HG03097 (cell line): Measurements from ENCODE around the gene SLC6A13.
"Not testable (repeated sequence)": the region's sequence is repeated elsewhere in the genome, so short reads cannot be mapped to it uniquely, and the experiment has no call there.

Experiments used
- ATAC-seq: cut with Tn5 transposase; IDR thresholded peaks from one replicate; pipeline ENCODE4 v1.9.1; 2021; ENCODE audit not compliant: unreplicated experiment, low FRiP score

SLC6A13 gene

DNA sequence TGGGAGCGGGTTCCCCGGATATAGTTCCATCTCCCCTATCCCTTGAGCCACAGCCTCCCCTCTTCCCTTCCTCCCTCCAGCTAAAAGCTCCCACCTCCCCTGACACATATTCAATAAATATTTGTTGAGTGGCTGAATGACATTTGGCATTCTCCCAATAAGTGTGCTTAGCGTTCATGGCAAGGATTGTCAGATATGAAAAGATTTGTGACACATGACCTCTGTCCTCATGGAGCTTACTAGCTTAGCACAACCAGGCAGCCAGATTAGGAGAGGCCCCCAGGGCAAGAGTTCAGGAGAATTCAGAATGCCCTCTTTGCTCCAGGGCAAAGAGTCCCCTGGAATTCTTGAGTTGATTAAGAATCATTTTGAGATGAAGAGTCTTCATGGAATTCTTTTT is 26.2 kb downstream of the SLC6A13 start:
- ATAC-seq: no peak

DNA sequence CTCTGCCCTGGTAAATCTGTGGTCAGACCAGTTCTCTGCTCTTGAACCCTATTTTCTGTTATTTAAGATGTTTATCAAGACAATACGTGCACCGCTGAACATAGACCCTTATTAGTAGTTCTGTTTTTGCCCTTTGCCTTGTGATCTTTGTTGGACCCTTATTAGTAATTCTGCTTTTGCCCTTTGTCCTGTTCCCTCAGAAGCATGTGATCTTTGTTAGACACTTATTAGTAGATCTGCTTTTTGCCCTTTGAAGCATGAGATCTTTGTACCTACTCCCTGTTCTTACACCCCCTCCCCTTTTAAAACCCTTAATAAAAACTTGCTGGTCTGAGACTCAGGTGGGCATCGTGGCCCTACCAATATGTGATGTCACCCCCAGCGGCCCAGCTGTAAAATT is 26.7 kb downstream of the SLC6A13 start:
- not testable (repeated sequence) for ATAC-seq

DNA sequence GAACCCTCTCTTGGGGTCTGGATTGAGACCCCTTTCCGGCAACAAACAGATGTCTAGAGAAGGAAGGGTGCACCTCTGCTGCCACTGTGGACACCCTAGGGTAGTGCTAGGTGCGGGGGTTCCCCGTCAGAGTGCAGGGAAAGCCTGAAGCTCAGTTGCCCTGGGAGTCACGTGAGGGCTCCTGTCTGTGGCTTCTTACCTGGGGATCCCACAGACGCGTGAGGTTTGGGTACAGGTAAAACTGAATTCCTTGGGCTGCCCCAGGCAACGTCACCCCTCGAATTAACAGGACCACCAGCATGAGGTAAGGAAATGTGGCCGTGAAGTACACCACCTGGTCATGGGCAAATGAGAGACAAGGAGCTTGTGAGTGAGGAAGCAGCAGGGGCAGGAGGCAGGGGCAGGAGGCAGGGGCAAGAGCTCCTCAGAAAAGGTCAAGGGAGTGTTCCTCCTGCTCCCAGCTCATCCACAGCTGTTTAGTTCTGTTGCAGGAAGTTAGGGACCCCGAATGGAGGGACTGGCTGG is 27.7 kb downstream of the SLC6A13 start:
- ATAC-seq: no peak

DNA sequence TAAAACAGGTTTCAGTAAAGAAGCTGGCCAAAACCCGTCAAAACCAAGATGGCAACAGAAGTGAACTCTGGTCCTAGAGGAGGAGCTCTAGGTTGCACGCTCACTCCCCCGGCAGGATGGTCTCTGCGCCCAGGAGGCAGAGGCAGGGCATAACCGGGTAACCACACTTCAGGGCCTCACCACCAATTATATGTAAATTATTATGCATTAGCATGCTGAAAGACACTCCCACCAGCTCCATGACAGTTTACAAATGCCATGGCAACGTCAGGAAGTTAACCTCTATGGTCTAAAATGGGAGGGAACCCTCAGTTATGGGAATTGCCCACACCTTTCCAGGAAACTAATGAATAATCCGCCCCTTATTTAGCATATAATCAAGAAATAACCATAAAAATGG is 28.6 kb downstream of the SLC6A13 start:
- ATAC-seq: no peak

DNA sequence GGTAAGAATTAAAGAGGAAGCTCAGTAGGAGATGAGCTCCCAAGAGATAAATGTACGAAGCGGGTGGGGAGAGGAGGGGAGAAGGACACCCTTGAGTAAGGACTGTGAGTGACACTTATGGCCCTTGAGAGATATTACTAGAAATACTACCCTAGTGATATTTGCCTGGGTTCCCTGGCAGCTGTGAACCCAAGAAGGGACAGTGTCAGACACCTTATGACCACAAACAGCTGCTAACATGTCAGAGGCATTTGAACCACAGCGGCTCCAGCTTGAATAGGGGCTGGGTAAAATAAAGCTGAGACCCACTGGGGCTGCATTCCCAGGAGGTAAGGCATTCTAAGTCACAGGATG is 29.0 kb downstream of the SLC6A13 start:
- no peak for ATAC-seq

DNA sequence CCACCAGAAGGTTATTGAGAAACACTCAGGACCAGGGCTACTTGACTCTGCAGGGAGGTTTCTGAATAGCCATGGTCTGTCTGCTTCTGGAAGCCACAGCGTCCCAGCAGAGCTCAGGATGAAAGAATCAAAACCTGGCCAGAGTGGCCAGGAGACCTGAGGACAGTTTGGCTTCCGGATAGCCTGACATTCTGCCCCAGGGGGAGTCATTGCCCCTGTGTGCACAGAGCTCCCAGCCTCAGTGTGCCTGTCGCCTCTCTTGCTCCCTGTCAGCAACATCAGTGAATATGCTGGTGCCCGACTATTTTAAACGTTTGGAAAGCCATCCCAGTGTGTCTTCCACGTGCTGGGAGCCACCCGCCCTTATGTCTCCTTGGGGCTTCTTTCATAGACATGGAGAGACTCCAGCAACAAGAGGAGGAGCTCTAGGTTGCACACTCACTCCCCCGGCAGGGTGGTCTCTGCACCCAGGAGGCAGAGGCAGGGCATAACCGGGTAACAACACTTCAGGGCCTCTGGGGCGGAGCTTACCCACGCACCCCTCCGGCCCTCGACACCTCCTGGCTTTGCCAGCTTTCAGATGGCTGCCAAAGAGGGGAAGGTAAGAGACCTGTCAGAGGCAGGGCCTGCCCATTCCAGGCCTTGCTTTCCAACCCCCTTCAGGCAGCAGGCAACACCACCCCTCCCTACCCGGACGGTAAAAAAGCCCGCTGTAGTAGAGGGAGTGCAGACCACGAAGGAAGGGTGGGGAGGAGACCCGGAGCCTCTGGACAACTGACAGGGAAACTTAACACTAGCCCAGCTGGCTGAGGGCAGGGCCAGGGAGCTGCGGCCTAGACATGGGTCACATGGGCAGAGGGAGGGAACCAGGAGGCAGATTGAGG is 29.7 kb downstream of the SLC6A13 start:
- ATAC-seq: no peak

DNA sequence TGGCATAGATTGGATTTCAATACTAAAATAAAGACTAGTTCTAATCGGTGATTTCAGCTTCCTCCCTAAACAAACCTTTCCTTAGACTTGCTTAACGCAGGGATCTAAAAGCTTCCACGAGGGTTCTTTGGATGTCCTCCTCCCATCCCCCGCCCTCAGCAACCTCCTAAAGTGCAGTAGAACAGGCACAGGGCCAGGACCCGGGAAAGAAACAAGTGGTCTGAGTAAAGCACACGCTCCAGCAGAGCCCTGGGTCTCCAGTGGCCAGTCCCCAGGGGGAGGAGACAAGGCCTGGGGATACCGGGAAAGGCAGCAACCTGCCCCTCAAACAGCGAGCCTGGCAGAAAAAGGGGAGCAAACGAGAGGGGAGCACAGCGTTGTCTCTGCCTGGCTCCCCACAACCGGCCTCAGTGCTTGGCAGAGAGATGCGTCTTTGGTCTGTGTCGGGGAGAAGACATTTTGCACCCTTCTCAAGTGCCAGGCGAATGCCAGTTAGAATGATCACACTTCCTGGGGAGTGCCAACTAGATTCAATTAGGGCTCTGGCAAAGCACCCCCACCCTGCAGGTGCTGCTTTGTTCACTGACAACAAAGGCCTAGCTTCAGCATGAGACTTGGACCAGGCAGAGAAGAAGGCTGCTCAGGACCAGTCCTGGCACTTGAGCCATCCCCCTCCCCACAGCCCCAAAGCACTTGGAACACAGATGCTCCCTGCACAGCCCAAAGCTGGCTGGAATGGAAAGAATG is 31.5 kb downstream of the SLC6A13 start:
- no peak for ATAC-seq

DNA sequence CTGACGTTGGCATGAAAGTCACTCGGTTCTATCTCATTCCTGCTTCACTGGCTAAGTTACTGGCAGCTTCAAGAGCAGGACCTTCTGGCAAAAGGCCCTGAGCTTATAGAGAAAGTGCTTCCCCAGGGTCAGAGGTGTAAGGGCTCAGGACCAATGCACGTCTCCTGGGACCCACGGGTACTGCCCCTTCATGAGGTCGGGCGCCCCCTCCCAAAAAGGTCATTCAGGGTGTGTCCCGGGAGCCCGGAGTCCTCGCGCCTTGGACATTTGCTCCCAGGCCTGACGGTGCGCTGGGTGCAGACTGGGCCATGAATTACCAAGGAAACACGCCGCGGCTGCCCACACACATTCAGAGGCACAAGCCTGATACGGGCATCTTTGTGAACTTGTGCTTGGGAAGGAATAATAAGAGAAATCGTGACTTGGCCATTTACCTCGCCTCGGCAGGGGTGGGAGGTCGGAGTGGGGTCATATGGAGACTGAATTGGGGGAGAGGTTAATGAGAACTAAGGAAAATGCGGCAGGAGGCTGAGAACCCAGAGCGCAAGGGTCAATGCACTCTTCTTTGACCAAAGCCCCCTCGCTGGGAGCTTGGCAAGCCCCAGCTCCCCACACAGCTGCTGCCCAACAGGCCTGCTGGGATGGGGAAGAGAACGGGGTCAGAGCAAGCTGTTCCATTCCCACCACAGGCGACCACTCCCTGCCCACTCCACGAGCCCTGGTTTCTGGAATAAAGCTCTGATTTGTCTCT is 33.0 kb downstream of the SLC6A13 start:
- ATAC-seq: no peak

DNA sequence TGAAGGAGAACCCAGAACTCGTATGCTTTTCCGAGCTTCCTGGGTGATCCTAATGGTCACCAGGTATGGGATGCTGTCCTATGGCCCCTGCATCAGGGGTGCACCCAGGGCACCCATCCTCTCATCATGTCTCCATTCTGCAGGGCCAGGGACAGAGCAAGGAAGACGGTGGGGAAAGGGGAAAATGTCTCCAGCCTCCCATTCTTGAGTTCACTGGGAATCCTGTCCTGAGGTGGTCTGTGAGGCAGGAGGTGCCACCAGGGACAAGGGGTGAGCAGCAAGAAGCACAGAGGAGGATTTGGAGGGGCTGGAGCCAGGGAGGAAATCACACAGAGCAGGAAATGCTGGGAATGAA is 33.8 kb downstream of the SLC6A13 start:
- no peak for ATAC-seq

DNA sequence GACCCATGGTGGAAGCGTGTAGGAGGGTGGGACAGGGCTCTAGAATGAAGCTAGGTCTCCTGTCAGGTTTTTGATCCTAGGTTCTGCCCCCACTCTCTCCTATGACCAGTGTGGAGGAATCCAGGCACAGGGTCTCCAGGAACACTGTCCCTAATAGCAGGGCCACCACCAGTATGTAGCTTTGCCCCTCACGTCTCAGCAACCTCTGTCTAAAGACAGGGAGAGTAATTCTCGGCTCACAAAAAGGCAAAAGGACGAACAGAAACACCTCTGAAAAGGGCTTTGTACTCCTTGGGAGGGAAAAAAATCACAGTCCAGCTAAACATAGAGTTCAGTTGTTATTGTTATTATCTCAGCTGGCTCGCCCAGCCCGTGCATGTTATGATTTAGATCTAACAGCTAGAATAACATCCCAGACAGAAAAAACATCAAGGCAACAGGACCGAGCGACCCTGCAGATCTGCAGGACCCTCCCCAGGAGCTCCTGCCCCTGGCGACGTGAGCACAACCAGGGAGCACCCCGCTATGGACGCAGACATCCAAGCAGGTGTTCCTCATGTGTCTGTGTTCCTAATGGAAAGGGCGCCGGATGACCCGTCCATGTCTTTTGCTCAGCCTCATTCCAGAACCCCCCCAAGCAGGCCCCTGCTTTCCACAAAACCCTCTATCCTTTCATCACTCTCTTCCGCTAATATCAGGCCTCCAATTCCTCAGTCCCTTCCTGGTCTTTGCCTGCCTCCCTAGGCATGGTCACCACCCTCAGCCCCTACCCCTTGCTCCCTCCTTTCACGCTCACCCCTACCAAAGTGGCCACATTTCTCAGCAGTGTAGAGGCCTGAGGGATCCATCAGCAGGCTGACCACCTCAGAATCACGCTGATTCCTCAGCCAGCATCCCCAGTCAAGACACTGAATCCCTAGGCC is 34.5 kb downstream of the SLC6A13 start:
- no peak for ATAC-seq

DNA sequence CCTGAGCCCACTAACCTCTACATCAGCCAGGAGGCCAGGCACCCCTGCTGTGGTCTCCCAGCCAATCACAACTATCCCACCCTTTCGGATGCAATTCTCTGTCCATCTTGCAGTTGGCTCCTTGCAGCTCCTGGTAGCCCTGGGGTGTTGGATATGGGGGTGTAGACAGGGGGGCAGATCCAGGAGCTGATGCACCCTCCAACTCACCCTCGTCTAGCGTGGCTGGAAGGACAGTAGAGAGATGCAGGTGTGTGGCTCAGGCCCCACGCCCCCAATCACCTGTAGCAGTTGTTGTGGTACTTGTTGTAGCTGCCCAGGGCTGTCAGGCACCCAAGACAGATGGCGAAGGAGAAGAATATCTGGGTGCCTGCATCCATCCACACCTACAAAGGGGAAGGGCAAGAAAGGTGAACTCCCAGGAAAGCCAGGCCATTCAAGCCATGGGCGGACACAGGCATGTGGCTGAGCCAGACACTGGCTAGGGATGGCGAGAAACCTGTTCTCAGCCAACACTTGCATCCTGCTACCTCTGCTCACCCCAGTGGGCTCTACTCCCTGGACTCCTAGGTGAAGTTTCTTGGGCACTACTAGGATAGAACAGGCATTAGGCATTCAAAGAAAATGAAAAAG is 35.2 kb downstream of the SLC6A13 start:
- ATAC-seq: no peak

DNA sequence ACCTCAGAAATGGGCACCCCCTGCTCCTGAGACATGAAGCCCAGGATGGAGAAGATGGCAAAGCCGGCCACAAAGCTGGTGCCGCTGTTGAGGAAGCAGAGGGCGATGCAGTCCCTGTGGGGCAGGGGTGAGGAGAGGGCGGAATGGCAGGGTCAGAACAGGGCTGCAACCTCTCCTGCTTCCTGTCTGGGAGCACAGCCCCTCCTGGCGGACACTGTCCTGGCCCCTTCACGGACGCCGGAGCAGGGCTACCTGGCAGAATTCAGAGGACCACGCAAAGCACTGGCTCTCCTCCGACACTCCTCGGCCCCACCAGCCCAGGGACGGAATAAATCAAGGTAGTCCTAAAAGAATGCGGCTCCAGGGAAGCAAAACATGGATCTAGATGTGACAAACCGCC is 36.2 kb downstream of the SLC6A13 start:
- ATAC-seq: no peak

DNA sequence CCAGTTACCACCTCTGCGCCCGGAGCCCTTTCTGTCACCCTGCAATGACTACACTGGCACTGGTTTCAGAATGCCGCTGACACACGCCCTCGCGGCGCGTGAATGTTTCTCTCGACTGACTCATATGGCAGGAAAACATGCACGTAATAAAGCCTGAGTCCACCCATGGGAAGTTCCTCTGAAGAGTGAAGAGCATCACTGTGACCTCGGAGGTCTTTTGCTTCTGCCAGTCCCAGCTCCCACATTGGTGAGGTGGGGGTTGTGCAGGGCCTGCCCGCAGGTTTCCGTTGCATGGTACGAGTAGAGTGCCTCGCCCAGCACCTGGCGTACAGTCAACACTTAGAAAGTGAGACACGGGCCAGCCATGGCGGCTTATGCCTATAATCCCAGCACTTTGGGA is 37.6 kb downstream of the SLC6A13 start:
- ATAC-seq: no peak

DNA sequence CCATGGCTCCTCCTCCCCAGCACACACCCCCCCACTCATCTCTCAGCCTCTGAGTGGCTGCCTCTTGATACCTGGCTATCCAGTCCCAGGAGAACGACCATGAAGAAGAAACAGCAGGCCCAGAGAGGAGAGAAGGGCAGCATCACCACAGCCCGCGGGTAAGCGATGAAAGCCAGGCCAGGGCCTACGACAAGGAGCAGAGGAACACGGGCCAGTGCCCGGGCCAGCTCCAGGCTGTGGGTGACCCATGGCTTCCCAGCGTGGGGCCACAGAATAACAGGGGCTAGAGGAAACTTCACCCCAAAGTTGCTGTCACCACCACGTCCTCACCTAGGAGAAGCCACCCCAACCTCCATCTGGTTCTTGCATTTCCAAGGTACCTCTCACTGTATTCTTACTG is 38.3 kb downstream of the SLC6A13 start:
- ATAC-seq: no peak

DNA sequence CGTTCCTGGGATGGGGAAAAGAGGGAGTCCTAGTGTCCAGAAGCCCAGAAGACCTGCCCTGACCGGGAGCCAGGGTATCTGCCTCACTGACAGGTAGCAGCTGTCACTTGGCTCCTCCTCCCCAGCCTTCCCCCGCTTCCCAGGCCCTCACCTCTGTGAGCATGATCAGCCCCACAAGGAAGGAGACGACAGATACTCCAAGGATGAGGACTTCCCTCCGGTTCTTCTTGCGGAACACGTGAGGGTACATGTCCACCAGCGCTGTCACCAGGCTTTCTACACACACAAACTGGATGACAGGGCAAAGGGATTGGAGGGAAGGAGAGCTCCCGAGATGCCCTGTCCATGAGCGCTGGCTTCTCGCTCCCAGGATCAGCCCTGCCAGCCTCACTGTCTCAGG is 38.8 kb downstream of the SLC6A13 start:
- ATAC-seq: no peak

DNA sequence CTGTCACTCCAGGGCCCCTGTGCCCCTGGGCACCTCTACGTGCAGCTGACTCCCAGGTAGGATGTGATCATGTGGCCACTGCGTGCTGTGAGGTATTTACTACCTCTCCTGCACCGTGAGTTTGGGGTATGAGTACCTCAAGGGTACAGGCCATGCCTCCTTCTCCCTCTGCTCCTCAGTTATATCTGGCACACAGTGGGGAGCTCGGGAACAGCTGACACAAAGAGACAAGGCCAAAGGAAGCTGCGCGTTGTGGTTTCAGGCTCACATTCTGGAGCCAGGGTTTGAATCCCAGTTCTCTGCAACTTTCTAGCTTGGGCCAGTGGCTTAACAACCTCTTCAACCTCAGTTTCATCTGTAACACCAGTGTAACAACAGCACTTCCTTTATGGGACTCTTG is 40.9 kb downstream of the SLC6A13 start:
- no peak for ATAC-seq

DNA sequence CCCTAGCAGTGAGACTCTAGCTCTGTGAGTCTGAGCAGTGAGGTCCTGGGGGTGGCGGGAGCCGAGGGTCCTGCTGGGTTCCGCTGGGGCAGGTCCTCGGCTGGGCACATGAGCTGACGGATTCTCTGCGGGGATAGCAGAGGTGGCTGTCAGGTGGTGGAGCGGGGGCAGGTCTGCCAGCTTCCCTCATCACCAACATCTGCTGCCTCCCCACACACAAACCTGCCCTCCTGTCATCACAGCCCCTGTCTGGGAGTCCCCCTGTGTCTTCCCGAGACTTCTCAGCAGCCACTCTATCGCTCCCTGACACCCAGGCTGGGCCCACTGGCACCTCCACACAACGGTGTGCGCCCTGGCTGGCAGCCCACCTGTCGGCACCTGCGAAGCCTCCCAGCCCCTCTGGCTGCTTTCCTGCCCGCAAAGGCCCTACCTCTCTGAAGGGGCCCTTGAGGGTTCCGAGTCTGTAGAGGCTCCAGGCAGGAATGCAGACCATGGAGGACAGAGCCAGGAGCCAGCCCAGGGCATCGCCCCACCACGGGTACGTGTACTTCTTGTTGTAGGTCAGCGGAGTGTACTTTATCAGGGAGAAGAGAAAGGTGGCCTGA is 41.6 kb downstream of the SLC6A13 start:
- no peak for ATAC-seq

DNA sequence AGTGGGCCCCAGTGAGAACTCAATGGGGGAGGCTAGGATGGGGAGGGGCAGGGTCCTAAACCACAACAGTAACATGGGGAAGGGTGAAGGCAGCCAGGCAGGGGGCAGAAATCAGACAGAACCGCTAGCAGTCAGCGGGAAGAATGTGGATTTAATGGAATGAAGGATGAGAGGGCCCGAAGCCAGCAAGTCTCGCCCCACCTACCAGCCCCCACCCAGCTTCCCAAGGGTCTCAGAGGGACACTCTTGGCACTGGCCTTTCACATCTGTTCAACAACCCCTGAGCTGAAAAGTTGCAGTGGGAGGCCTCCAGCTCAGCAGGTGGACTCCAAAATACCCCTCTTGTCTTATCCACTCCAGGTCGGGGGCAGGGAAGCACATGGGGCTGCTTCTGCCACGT is 42.1 kb downstream of the SLC6A13 start:
- ATAC-seq: no peak

DNA sequence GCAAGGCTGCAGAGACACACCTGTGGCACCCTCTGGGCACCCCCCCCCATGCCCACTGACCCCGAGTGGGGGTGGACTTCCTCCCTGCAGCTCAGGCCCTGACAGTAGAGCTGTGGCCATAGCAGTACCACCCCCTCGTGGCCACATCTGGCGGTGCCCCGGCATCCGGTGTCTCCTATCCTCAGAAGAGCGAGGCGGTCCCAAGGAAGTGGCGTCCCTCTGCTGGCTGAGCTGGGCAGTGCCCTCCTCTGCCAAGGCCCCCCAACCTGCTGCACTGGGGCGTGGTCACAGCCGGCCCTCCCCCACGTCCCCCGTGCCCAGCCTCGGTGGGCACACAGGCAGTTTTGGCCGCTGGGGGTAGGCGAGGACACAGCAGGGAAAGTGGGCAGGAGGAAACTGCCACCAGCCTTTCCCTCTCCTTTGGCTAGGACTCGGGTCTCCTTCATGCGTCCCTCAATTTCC is 42.7 kb downstream of the SLC6A13 start:
- no peak for ATAC-seq
